IMR-90 (cell line): ENCODE measurements around the gene YIPF7. TPM values are rescaled to one million over a fixed set of nuclear protein-coding genes. Genes with fewer than 3 reads are reported as not detected.

Experiments
- ATAC-seq: fragments of 200-7000 bp; cut with Tn5 transposase; 2 replicates; pipeline ENCODE4 v1.9.1; 2020; ENCODE audit warnings: low read depth, mild to moderate bottlenecking, moderate library complexity
- BruUV-seq: library from RNA; stranded (reverse); fragments of 400-500 nt; replicated peaks from 2 replicates; lab custom pipeline; 2021; lab: Mats Ljungman, UMichigan
- CTCF ChIA-PET: fragments of 300-600 bp; formaldehyde crosslinking; extraction: SDS; loops from one replicate; lab custom pipeline; 2021; ENCODE audit warnings: antibody characterized with exemption; lab: Yijun Ruan, JAX
- POLR2A ChIA-PET: fragments of 300-600 bp; sonication (Branson Sonifier 250); formaldehyde crosslinking; loops from one replicate; lab custom pipeline; 2022; ENCODE audit warnings: antibody characterized with exemption; ENCODE audit not compliant: unreplicated experiment; lab: Charles Lee
- DNase-seq: peaks from one replicate; pipeline ENCODE4 v3.0.0; 2013
- H2AFZ ChIP-seq: replicated peaks from 2 replicates; pipeline ENCODE3; 2013; ENCODE audit warnings: low read length, mild to moderate bottlenecking; ENCODE audit not compliant: poor library complexity
- H2AK5ac ChIP-seq: 2 replicates; pipeline ENCODE4 v1.6.1; 2013; ENCODE audit warnings: low read depth, low read length, inconsistent platforms
- H2AK9ac ChIP-seq: replicated peaks from 2 replicates; pipeline ENCODE3; 2013; ENCODE audit warnings: mild to moderate bottlenecking, low read depth, low read length, moderate library complexity; ENCODE audit not compliant: poor library complexity
- H2BK120ac ChIP-seq: 2 replicates; pipeline ENCODE4 v1.6.1; 2013; ENCODE audit warnings: low read depth, low read length, inconsistent platforms
- H2BK15ac ChIP-seq: 3 replicates; pipeline ENCODE4 v1.6.1; 2013; ENCODE audit warnings: low read depth, low read length, inconsistent platforms
- H2BK20ac ChIP-seq: 2 replicates; pipeline ENCODE4 v1.6.1; 2013; ENCODE audit warnings: low read depth, mild to moderate bottlenecking, inconsistent platforms, low read length, moderate library complexity
- H2BK5ac ChIP-seq: 2 replicates; pipeline ENCODE4 v1.6.1; 2013; ENCODE audit warnings: mild to moderate bottlenecking, low read depth, low read length, inconsistent platforms; ENCODE audit not compliant: poor library complexity, severe bottlenecking
- H3K14ac ChIP-seq: replicated peaks from 2 replicates; pipeline ENCODE4 v1.6.1; 2013; ENCODE audit warnings: low read depth, low read length, inconsistent platforms
- H3K18ac ChIP-seq: 2 replicates; pipeline ENCODE4 v1.6.1; 2013; ENCODE audit warnings: low read depth, low read length, control low read depth
- H3K23ac ChIP-seq: 2 replicates; pipeline ENCODE4 v1.6.1; 2013; ENCODE audit warnings: low read depth, low read length, inconsistent platforms
- H3K27ac ChIP-seq: 2 replicates; pipeline ENCODE4 v1.5.1; 2013; ENCODE audit warnings: mild to moderate bottlenecking, control low read depth, low read length; ENCODE audit not compliant: insufficient read depth
- H3K27me3 ChIP-seq: 2 replicates; pipeline ENCODE4 v1.6.1; 2013; ENCODE audit warnings: low read length; ENCODE audit not compliant: control insufficient read depth, insufficient read depth
- H3K36me3 ChIP-seq: 2 replicates; pipeline ENCODE4 v1.6.1; 2013; ENCODE audit warnings: low read length, mixed read lengths; ENCODE audit not compliant: control insufficient read depth, insufficient read depth
- H3K4ac ChIP-seq: 2 replicates; pipeline ENCODE4 v1.6.1; 2013; ENCODE audit warnings: low read depth, low read length, inconsistent platforms
- H3K4me1 ChIP-seq: 2 replicates; pipeline ENCODE4 v1.6.1; 2013; ENCODE audit warnings: low read length, mixed read lengths; ENCODE audit not compliant: control insufficient read depth, insufficient read depth
- H3K4me2 ChIP-seq: 2 replicates; pipeline ENCODE4 v1.6.1; 2013; ENCODE audit warnings: low read depth, mild to moderate bottlenecking, control low read depth, low read length, moderate library complexity
- H3K4me3 ChIP-seq: 2 replicates; pipeline ENCODE4 v1.5.1; 2013; ENCODE audit warnings: low read depth, mild to moderate bottlenecking, control low read depth, low read length, moderate library complexity; ENCODE audit not compliant: insufficient read depth
- H3K56ac ChIP-seq: 2 replicates; pipeline ENCODE4 v1.6.1; 2013; ENCODE audit warnings: low read length, inconsistent platforms; ENCODE audit not compliant: insufficient read depth; ENCODE audit errors: extremely low read depth
- H3K79me1 ChIP-seq, 2 experiments: 2 replicates each; pipeline ENCODE4 v1.6.1; 2013; ENCODE audit warnings: low read length in 2 of 2, inconsistent platforms in 1 of 2, low read depth in 1 of 2
- H3K9ac ChIP-seq: 2 replicates; pipeline ENCODE4 v1.6.1; 2013; ENCODE audit warnings: low read depth, low read length, control low read depth
- H3K9me1 ChIP-seq: 2 replicates; pipeline ENCODE4 v1.6.1; 2013; ENCODE audit warnings: low read length, inconsistent platforms; ENCODE audit not compliant: insufficient read depth
- H3K9me3 ChIP-seq: 2 replicates; pipeline ENCODE4 v1.6.1; 2013; ENCODE audit warnings: low read length; ENCODE audit not compliant: control insufficient read depth, insufficient read depth
- H4K20me1 ChIP-seq: 2 replicates; pipeline ENCODE4 v1.6.1; 2013; ENCODE audit warnings: low read length, inconsistent platforms; ENCODE audit not compliant: insufficient read depth
- H4K5ac ChIP-seq: 2 replicates; pipeline ENCODE4 v1.6.1; 2013; ENCODE audit warnings: mild to moderate bottlenecking, low read depth, low read length, control low read depth
- H4K8ac ChIP-seq, 2 experiments: 2 replicates each; pipeline ENCODE4 v1.6.1; 2013; ENCODE audit warnings: low read depth in 2 of 2, low read length in 2 of 2, control low read depth in 1 of 2, inconsistent platforms in 1 of 2
- H4K91ac ChIP-seq: 2 replicates; pipeline ENCODE4 v1.6.1; 2013; ENCODE audit warnings: low read depth, low read length, inconsistent platforms; ENCODE audit not compliant: insufficient read depth
- CHD1 ChIP-seq: IDR thresholded peaks from 2 replicates; pipeline ENCODE4 v1.6.1; 2012; ENCODE audit warnings: low read depth, low read length, improper control_type of control experiment
- FOS ChIP-seq: fragments of 150-350 bp; IDR thresholded peaks from 2 replicates; pipeline ENCODE4 v1.6.1; 2016; ENCODE audit warnings: low read depth, low read length
- MAFK ChIP-seq: IDR thresholded peaks from 2 replicates; pipeline ENCODE4 v1.6.1; 2012; ENCODE audit warnings: low read depth, low read length, improper control_type of control experiment
- NFE2L2 ChIP-seq: fragments of 150-350 bp; IDR thresholded peaks from 2 replicates; pipeline ENCODE4 v1.6.1; 2016; ENCODE audit warnings: low read depth, mild to moderate bottlenecking, low read length
- POLR2A ChIP-seq: IDR thresholded peaks from 2 replicates; pipeline ENCODE4 v1.6.1; 2012; ENCODE audit warnings: mild to moderate bottlenecking, low read depth, low read length
- RAD21 ChIP-seq: IDR thresholded peaks from 2 replicates; pipeline ENCODE4 v1.6.1; 2012; ENCODE audit warnings: low read length, improper control_type of control experiment
- RCOR1 ChIP-seq: IDR thresholded peaks from 2 replicates; pipeline ENCODE4 v1.6.1; 2012; ENCODE audit warnings: mild to moderate bottlenecking, low read length, improper control_type of control experiment; ENCODE audit not compliant: insufficient replicate concordance
- RFX5 ChIP-seq: IDR thresholded peaks from 2 replicates; pipeline ENCODE4 v1.8.0; 2012; ENCODE audit warnings: low read depth, mild to moderate bottlenecking, low read length, moderate library complexity
- SMC3 ChIP-seq: fragments of 150-350 bp; IDR thresholded peaks from 2 replicates; pipeline ENCODE4 v1.6.1; 2016; ENCODE audit warnings: low read depth, mild to moderate bottlenecking, antibody characterized with exemption, low read length, moderate library complexity
- whole genome bisulfite sequencing, 2 experiments: methylation state at CpG; one replicate each; pipeline versions ENCODE4 v1.1.5 to v1.1.7; 2013; ENCODE audit warnings: missing lambda C conversion rate in 2 of 2; ENCODE audit not compliant: insufficient read length in 1 of 2; ENCODE audit errors: extremely low coverage in 2 of 2; 5-methylcytosine and 5-hydroxymethylcytosine counted together
- dilution Hi-C: fragments of 300-500 bp; cut with HindIII; formaldehyde crosslinking; loops from one replicate; pipeline ENCODE4 v1.14.3; 2018; ENCODE audit warnings: low sequenced_read_pairs; ENCODE audit not compliant: unreplicated experiment
- in situ Hi-C: fragments of 300-500 bp; cut with MboI; formaldehyde crosslinking; loops from 3 replicates; pipeline ENCODE4 v1.14.3; 2019; ENCODE audit warnings: low sequenced_read_pairs, inconsistent platforms, mixed read lengths
- intact Hi-C: fragments of 100-400 bp; cut with micrococcal nuclease; formaldehyde crosslinking; loops from 2 replicates; pipeline ENCODE4 v1.10.0; 2022
- polyA plus RNA-seq, 3 experiments: library from polyadenylated mRNA; depleted of rRNA; stranded (reverse); fragments of >200 nt; gene quantifications; 2 replicates each; pipeline ENCODE4 v1.2.3, GENCODE V29; 2012; ENCODE audit warnings: low replicate concordance in 1 of 3
- total RNA-seq: library from RNA; depleted of rRNA; stranded (reverse); fragments of >200 nt; gene quantifications from 2 replicates; pipeline ENCODE4 v1.2.3, GENCODE V29; 2012
- TF ChIP-seq, protein P1 (sequence below): fragments of 150-350 bp; IDR thresholded peaks from 2 replicates; pipeline ENCODE4 v1.6.1; 2017; ENCODE audit warnings: mild to moderate bottlenecking, antibody characterized with exemption, low read length, low read depth

The YIPF7 gene
- total and polyA plus RNA-seq, 2 of the 4 experiments (the other 2 are of a cell fraction) = not detected

DNA sequence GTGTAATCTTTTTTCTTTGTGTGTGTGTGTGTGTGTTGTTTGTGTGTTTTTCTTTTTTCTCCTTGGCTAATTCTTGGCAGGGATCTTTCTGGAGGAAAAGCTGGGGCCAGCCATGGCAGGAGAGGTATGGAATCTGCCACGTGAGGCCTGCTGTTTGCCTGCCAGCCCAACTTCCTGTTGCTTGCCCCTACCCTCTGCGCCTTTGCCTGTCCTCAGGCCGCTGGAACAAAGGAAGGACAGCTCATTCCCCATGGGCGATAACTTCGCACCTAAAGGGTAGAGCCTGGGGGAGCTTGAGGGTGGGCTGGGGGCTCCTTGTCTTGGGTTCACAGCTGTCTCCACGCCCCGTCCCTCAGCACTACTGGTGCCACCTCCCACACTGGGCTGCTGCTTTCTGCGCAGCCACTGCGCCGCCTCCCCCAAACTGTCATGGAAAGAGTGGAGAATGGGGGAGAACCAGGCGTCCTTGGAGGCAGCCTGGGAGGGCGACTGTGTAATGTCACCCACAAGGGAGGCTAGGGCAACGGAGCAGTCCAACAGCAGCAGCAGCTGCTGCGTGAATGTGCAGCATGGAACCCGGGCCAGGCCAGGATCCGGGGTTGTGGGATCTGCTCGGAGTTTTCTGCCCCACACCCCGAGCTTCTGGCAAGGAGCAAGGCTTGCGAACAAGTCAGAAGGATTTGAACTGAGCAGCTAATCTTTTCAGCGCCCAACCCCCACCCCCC lies 12.3 kb upstream of the YIPF7 start:
- ChIA-PET POLR2A (no interaction called here), CTCF (no interaction called here)
- H2BK5ac ChIP-seq = no peak overlapping the region
- H4K20me1 ChIP-seq = no peaks in the 10 kb centered on the region
- H3K9ac ChIP-seq = no peak overlapping the region
- no peak for DNase-seq
- H2AK5ac ChIP-seq = no peak overlapping the region
- no peak overlapping the region for H2AFZ ChIP-seq
- H3K14ac ChIP-seq = no peak overlapping the region
- BruUV-seq = no TSS peak
- ATAC-seq = no peak
- no peak overlapping the region for H3K23ac ChIP-seq
- H4K5ac ChIP-seq = no peak overlapping the region
- no peak overlapping the region for H3K4me3 ChIP-seq
- 95% methylated on average over 4 of the region's 20 CpGs; no CpG with 5 or more reads in 1 of the 2 experiments for WGBS, 2 experiments
- no peaks in the 10 kb centered on the region for H3K79me1 ChIP-seq
- H3K4me2 ChIP-seq = no peak overlapping the region
- dilution Hi-C loops (no loop called here), intact Hi-C loops (no loop called here), in situ Hi-C loops (no loop called here)
- no peaks in the 10 kb centered on the region for H3K9me1 ChIP-seq
- no peak overlapping the region for H3K27ac ChIP-seq
- H4K91ac ChIP-seq = no peak overlapping the region
- H3K4ac ChIP-seq = no peak overlapping the region
- H2BK20ac ChIP-seq = no peak overlapping the region
- H2BK120ac ChIP-seq = no peak overlapping the region
- H3K56ac ChIP-seq = no peak overlapping the region
- no peaks in the 10 kb centered on the region for H3K4me1 ChIP-seq
- H4K8ac ChIP-seq = no peak overlapping the region
- no peak overlapping the region for H3K18ac ChIP-seq
- no peaks in the 10 kb centered on the region for H3K27me3 ChIP-seq
- TF ChIP-seq POLR2A = no peak
- TF ChIP-seq CHD1 = no peak
- no peak for TF ChIP-seq MAFK
- no peak for TF ChIP-seq NFE2L2
- no peak for TF ChIP-seq RFX5
- no peak for TF ChIP-seq FOS
- TF ChIP-seq, protein P1, sequence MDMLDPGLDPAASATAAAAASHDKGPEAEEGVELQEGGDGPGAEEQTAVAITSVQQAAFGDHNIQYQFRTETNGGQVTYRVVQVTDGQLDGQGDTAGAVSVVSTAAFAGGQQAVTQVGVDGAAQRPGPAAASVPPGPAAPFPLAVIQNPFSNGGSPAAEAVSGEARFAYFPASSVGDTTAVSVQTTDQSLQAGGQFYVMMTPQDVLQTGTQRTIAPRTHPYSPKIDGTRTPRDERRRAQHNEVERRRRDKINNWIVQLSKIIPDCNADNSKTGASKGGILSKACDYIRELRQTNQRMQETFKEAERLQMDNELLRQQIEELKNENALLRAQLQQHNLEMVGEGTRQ = no peak
- no peak for TF ChIP-seq RCOR1
- TF ChIP-seq RAD21 = no peak
- TF ChIP-seq SMC3 = no peak
- H2BK15ac ChIP-seq = no peak overlapping the region
- no peaks in the 10 kb centered on the region for H3K36me3 ChIP-seq
- H3K9me3 ChIP-seq = no peaks in the 10 kb centered on the region
- no peak overlapping the region for H2AK9ac ChIP-seq
